H9 (cell line): ENCODE data around the gene CD9. TPM values are rescaled to one million over a fixed set of nuclear protein-coding genes. Genes with fewer than 3 reads are reported as not detected.

ENCODE experiments used
- DNase-seq: peaks from one replicate; pipeline ENCODE4 v3.0.0-alpha.2; 2017
- H2AFZ ChIP-seq: one replicate; pipeline ENCODE4 v1.6.1; 2013; ENCODE audit warnings: mild to moderate bottlenecking, low read length, control low read depth, moderate library complexity
- H2AK5ac ChIP-seq: 2 replicates; pipeline ENCODE4 v1.6.1; 2013; ENCODE audit warnings: low read length, control low read depth, mixed read lengths; ENCODE audit not compliant: insufficient read length
- H2BK120ac ChIP-seq: one replicate; pipeline ENCODE4 v1.6.1; 2013; ENCODE audit warnings: low read depth, mild to moderate bottlenecking, low read length, control low read depth, inconsistent platforms; ENCODE audit not compliant: poor library complexity, severe bottlenecking
- H2BK12ac ChIP-seq: 2 replicates; pipeline ENCODE4 v1.6.1; 2013; ENCODE audit warnings: low read length, control low read depth, mixed read lengths, low read depth; ENCODE audit not compliant: insufficient read length
- H2BK15ac ChIP-seq: 2 replicates; pipeline ENCODE4 v1.6.1; 2013; ENCODE audit warnings: low read depth, low read length, control low read depth
- H2BK20ac ChIP-seq: one replicate; pipeline ENCODE4 v1.6.1; 2013; ENCODE audit warnings: low read depth, mild to moderate bottlenecking, low read length, control low read depth, inconsistent platforms; ENCODE audit not compliant: poor library complexity, severe bottlenecking
- H2BK5ac ChIP-seq: 2 replicates; pipeline ENCODE4 v1.6.1; 2013; ENCODE audit warnings: low read length, control low read depth, mixed read lengths; ENCODE audit not compliant: insufficient read length
- H3K14ac ChIP-seq: 2 replicates; pipeline ENCODE4 v1.6.1; 2013; ENCODE audit warnings: low read length, control low read depth; ENCODE audit not compliant: insufficient read depth
- H3K18ac ChIP-seq: 2 replicates; pipeline ENCODE4 v1.6.1; 2013; ENCODE audit warnings: low read depth, mild to moderate bottlenecking, mixed read lengths, low read length, control low read depth; ENCODE audit not compliant: insufficient read length
- H3K23ac ChIP-seq: 2 replicates; pipeline ENCODE4 v1.6.1; 2013; ENCODE audit warnings: low read length, control low read depth, mixed read lengths, low read depth; ENCODE audit not compliant: insufficient read length
- H3K23me2 ChIP-seq: 2 replicates; pipeline ENCODE4 v1.6.1; 2013; ENCODE audit warnings: low read depth, mild to moderate bottlenecking, mixed read lengths, low read length, control low read depth; ENCODE audit not compliant: insufficient read length, poor library complexity, severe bottlenecking
- H3K27ac ChIP-seq: 2 replicates; pipeline ENCODE4 v1.5.1; 2013; ENCODE audit warnings: low read length, control low read depth, mixed read lengths, low read depth; ENCODE audit not compliant: insufficient read length
- H3K27me3 ChIP-seq: 2 replicates; pipeline ENCODE4 v1.6.1; 2013; ENCODE audit warnings: low read length, control low read depth, inconsistent platforms; ENCODE audit not compliant: insufficient read depth
- H3K4ac ChIP-seq: 2 replicates; pipeline ENCODE4 v1.6.1; 2013; ENCODE audit warnings: low read depth, mild to moderate bottlenecking, control low read depth, inconsistent platforms, low read length, moderate library complexity
- H3K4me1 ChIP-seq: 2 replicates; pipeline ENCODE4 v1.6.1; 2013; ENCODE audit warnings: low read length, control low read depth, inconsistent platforms; ENCODE audit not compliant: insufficient read depth
- H3K4me2 ChIP-seq: 2 replicates; pipeline ENCODE4 v1.6.1; 2013; ENCODE audit warnings: low read length, control low read depth, mixed read lengths; ENCODE audit not compliant: insufficient read length, insufficient read depth
- H3K56ac ChIP-seq: 2 replicates; pipeline ENCODE4 v1.6.1; 2013; ENCODE audit warnings: low read depth, mild to moderate bottlenecking, mixed read lengths, low read length, control low read depth; ENCODE audit not compliant: insufficient read length
- H3K79me1 ChIP-seq: 2 replicates; pipeline ENCODE4 v1.6.1; 2013; ENCODE audit warnings: low read depth, mild to moderate bottlenecking, moderate library complexity, low read length, control low read depth, inconsistent platforms; ENCODE audit not compliant: insufficient read depth, poor library complexity, severe bottlenecking
- H3K79me2 ChIP-seq: 2 replicates; pipeline ENCODE4 v1.6.1; 2013; ENCODE audit warnings: low read length, control low read depth, inconsistent platforms; ENCODE audit not compliant: insufficient read depth
- H3K9ac ChIP-seq: 2 replicates; pipeline ENCODE4 v1.6.1; 2013; ENCODE audit warnings: low read length, control low read depth, mixed read lengths; ENCODE audit not compliant: insufficient read length; ENCODE audit errors: extremely low read depth
- H3K9me3 ChIP-seq: one replicate; pipeline ENCODE4 v1.6.1; 2013; ENCODE audit warnings: low read depth, low read length, inconsistent platforms; ENCODE audit not compliant: control insufficient read depth
- H3T11ph ChIP-seq: one replicate; pipeline ENCODE4 v1.6.1; 2013; ENCODE audit warnings: mild to moderate bottlenecking, low read length, control low read depth, inconsistent platforms
- H4K20me1 ChIP-seq: one replicate; pipeline ENCODE4 v1.6.1; 2013; ENCODE audit not compliant: control insufficient read depth, insufficient read length, insufficient read depth
- H4K5ac ChIP-seq: 2 replicates; pipeline ENCODE4 v1.6.1; 2013; ENCODE audit warnings: low read depth, mild to moderate bottlenecking, mixed read lengths, low read length, control low read depth; ENCODE audit not compliant: insufficient read length
- H4K8ac ChIP-seq: replicated peaks from 2 replicates; pipeline ENCODE4 v1.6.1; 2013; ENCODE audit warnings: low read length, control low read depth, mixed read lengths, low read depth; ENCODE audit not compliant: insufficient read length
- H4K91ac ChIP-seq: 2 replicates; pipeline ENCODE4 v1.6.1; 2013; ENCODE audit warnings: low read depth, mild to moderate bottlenecking, moderate library complexity, mixed read lengths, low read length, control low read depth; ENCODE audit not compliant: insufficient read length
- H3K27ac Mint-ChIP-seq, 3 experiments: 2 replicates in 2 of 3; 3 replicates in 1 of 3; pipeline ENCODE4 v1.8.0; 2020 to 2021; ENCODE audit warnings: mixed read lengths in 3 of 3, mild to moderate bottlenecking in 1 of 3, moderate library complexity in 1 of 3
- H3K27me3 Mint-ChIP-seq: 2 replicates; pipeline ENCODE4 v1.8.0; 2021; ENCODE audit warnings: low read depth, mild to moderate bottlenecking, moderate library complexity, mixed read lengths
- H3K36me3 Mint-ChIP-seq, 3 experiments: 2 replicates in 2 of 3; 3 replicates in 1 of 3; pipeline ENCODE4 v1.8.0; 2020 to 2021; ENCODE audit warnings: low read depth in 3 of 3, mixed read lengths in 3 of 3; ENCODE audit not compliant: insufficient read depth in 1 of 3
- H3K4me1 Mint-ChIP-seq, 2 experiments: 2 replicates each; pipeline ENCODE4 v1.8.0; 2020; ENCODE audit warnings: mixed read lengths in 2 of 2
- H3K4me3 Mint-ChIP-seq, 2 experiments: 2 replicates in 1 of 2; 3 replicates in 1 of 2; pipeline ENCODE4 v1.8.0; 2020 to 2021; ENCODE audit warnings: mild to moderate bottlenecking in 2 of 2, mixed read lengths in 2 of 2, moderate library complexity in 1 of 2
- H3K9me3 Mint-ChIP-seq, 2 experiments: 2 replicates in 1 of 2; 3 replicates in 1 of 2; pipeline ENCODE4 v1.8.0; 2020; ENCODE audit warnings: mild to moderate bottlenecking in 2 of 2, mixed read lengths in 2 of 2, moderate library complexity in 1 of 2
- CTCF ChIP-seq: fragments of 200-600 bp; sonication (generic); conservative IDR thresholded peaks from 3 replicates; pipeline ENCODE4 v1.8.0; 2021; ENCODE audit warnings: antibody characterized with exemption, mild to moderate bottlenecking
- WGBS: extraction: QIAGEN DNeasy Blood & Tissue Kit; methylation state at CpG from one replicate; pipeline ENCODE4 v1.1.7; 2013; ENCODE audit warnings: missing lambda C conversion rate, low lambda C conversion rate, mixed read lengths; ENCODE audit not compliant: insufficient read length; ENCODE audit errors: extremely low coverage; 5-methylcytosine and 5-hydroxymethylcytosine counted together
- total RNA-seq: library from RNA; stranded (reverse); gene quantifications from 2 replicates; pipeline ENCODE4 v1.2.1, GENCODE V29; 2021

Gene CD9
- total RNA-seq, 1 experiment from 2014 or later: 132 TPM

DNA sequence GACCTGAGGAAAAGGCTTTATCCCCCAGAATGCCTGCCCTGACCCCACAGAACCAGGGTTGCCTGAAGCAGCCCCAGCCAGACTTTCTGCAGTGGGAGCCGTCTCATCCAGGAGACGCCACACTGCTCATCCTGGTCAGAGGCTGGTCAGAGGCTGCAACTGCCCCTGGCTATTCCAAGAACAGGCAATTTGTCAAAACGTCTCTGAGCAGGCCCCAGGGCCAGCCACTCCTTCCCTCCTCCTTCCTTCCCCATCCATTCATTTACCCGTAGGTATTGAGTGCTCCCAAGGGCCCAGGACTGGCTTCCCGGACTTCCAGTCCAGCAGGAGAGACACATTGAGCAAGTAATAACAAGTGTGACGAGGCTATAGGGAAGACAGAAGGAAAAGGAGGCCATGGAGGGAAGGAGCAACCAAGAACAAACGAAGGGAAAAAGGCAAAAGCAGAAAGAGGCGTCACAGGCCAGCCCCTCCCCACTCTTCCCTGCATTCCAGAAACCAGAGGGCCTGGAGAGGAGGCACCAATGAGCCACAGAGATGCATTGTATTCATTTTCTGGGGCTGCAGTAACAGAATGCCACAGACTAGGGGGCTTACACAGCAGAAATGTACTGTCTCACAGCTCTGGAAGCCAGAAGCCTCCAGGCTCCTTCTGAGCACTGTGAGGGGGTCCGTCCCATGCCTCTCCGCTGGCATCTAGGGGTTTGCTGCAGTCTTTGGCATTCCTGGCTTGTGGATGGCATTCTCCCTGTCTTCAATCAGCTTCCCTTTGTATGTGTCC is 21.0 kb upstream of the CD9 start:
- Histone ChIP-seq H4K91ac (no peak overlapping the region), H3K79me2 (no peaks in the 10 kb centered on the region), H2AFZ (no peak overlapping the region), H2BK20ac (no peak overlapping the region), H2BK15ac (no peak overlapping the region), H4K8ac (no peak overlapping the region), H2BK5ac (no peak overlapping the region), H4K20me1 (no peaks in the 10 kb centered on the region), H2BK120ac (no peak overlapping the region), H3K9me3 (no peaks in the 10 kb centered on the region), H3K9ac (no peak overlapping the region), H3K27ac (no peak overlapping the region), H3K4me2 (no peak overlapping the region), H3K79me1 (no peaks in the 10 kb centered on the region), H2AK5ac (no peak overlapping the region), H3K23ac (no peak overlapping the region), H3K27me3 (no peaks in the 10 kb centered on the region), H3K18ac (no peak overlapping the region), H3T11ph (no peak overlapping the region), H3K56ac (no peak overlapping the region), H3K14ac (no peak overlapping the region), H3K4ac (no peak overlapping the region), H3K4me1 (no peaks in the 10 kb centered on the region), H2BK12ac (no peak overlapping the region), H4K5ac (no peak overlapping the region), H3K23me2 (no peaks in the 10 kb centered on the region)
- no CpG with 5 or more reads among the region's 10 CpGs for WGBS
- peak; percentile 40; the same call in 2 of the 3 replicates for TF ChIP-seq CTCF
- peak; percentile 66 for DNase-seq
- peak overlapping the region in 1 of 3 experiments; percentile 52; a peak in 1 of 7 replicates for H3K27ac Mint-ChIP-seq
- H3K9me3 Mint-ChIP-seq: peaks cover 0 to 2% of the 10 kb centered on the region in 2 experiments; a peak in 3 of 5 replicates
- H3K4me1 Mint-ChIP-seq: peaks cover 16 to 18% of the 10 kb centered on the region in 2 experiments
- H3K4me3 Mint-ChIP-seq: no peak overlapping the region
- H3K36me3 Mint-ChIP-seq: peaks cover 0 to under 1% (median 0%) of the 10 kb centered on the region in 3 experiments; a peak in 1 of 7 replicates
- H3K27me3 Mint-ChIP-seq: peaks cover 1% of the 10 kb centered on the region
